NCI-H1694 treated with DMSO at 0.1 percent for 48 hours (cell line): ENCODE data around the gene TIMM50.
A peak's percentile ranks its signal among the peaks of the same experiment; 100 is the strongest.

ENCODE experiments used
- DNase-seq: peaks from one replicate; lab custom pipeline; 2025; lab: John Stamatoyannopoulos, UW

The TIMM50 gene

DNA sequence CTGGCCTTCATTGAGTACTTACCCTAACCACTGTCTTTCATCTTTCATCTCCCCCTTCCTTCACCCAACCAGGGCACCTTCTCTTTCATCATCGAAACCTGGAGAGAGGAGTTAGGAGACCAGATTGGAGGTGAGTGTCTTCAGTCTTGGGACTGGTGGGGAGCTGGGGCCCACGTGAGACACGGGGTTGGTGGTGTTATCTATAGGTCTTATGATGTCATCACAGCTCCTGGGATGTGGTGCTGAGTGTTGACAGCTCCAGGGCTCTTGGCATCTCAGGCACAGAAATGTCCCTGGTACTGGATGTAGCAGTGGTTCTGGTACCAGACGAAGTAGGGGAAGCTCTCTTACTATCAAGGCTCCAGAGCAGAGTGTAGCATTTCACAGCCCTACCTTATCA lies 19.9 kb downstream of the TIMM50 start:
- DNase-seq = no peak

DNA sequence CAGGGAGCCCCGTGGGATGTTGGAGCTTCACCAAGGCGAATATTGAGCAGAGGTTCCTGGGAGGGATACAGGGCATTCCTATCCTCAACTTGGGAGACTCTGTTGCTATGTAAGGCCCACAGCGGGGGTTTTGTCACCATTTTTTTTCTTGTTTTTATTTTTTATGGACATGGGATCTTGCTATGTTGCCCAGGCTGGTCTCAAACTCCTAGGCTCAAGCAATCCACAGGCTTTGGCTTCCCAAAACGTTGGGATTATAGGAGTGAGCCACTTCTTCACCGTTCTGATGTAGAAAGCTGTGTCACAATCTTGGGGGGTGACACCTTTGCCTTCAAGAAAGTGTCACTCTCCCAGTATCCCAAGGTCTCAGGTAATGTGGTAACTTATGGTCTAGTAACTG lies 20.7 kb downstream of the TIMM50 start:
- no peak for DNase-seq

DNA sequence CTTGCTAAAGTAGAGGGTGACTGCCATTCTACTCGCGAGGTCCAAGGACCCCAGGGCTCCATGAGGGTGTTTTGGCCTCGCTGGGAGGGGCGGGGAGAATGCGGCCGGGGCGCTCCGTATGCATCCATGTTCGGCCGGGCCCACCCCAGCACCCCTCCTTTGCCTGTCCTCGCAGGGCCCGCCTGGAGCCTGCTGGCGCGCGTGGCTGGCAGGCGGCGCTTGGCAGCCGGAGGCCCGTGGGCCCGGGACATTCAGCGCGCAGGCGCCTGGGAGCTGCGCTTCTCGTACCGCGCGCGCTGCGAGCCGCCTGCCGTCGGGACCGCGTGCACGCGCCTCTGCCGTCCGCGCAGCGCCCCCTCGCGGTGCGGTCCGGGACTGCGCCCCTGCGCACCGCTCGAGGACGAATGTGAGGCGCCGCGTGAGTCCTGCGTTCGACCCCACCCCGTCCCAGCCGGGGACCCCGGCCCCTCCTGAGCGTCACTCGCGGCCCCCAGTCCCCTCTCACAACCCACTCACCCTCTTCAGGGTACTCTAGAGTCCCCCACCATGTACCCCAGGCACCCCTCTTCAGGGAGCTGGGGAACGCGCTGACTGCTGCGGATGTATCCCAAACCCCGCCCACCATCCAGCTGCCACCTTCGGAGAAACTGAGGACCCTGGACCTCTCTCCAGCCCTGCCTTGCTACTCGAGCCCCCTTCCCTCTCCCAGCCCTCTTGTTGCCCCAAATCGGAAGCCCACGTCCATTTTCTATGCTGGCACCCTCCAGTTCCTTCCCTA lies 22.2 kb downstream of the TIMM50 start:
- DNase-seq = no peak

DNA sequence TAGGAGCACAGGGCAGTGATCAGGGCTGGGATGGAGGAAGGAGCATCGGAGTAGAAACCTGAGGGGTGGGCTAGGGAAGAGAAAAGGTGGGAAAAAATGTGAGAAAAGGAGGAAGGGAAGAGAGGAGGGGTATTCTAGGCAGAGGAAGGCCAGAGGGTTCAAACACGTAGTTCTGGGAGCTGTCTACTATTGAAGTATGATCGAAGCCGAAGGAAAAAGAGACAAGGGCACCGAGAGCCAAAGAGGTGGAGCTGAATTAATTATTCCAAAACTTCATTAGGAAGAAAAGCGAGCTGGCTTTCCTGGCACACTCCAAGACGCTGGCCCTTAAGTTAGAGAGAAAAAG lies 25.9 kb downstream of the TIMM50 start:
- DNase-seq = no peak

DNA sequence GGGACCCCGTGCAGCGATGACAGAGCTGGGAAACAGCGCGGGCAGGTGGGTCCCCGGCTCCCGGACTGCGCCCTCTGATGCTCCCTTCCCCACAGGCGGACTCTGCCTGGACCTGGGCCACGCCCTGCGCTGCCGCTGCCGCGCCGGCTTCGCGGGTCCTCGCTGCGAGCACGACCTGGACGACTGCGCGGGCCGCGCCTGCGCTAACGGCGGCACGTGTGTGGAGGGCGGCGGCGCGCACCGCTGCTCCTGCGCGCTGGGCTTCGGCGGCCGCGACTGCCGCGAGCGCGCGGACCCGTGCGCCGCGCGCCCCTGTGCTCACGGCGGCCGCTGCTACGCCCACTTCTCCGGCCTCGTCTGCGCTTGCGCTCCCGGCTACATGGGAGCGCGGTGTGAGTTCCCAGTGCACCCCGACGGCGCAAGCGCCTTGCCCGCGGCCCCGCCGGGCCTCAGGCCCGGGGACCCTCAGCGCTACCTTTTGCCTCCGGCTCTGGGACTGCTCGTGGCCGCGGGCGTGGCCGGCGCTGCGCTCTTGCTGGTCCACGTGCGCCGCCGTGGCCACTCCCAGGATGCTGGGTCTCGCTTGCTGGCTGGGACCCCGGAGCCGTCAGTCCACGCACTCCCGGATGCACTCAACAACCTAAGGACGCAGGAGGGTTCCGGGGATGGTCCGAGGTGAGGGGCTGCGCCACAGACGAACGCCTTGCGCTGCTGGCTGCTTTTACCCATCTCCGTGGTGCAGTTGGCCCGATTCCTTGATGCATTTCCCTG lies 26.5 kb downstream of the TIMM50 start:
- DNase-seq = no peak

DNA sequence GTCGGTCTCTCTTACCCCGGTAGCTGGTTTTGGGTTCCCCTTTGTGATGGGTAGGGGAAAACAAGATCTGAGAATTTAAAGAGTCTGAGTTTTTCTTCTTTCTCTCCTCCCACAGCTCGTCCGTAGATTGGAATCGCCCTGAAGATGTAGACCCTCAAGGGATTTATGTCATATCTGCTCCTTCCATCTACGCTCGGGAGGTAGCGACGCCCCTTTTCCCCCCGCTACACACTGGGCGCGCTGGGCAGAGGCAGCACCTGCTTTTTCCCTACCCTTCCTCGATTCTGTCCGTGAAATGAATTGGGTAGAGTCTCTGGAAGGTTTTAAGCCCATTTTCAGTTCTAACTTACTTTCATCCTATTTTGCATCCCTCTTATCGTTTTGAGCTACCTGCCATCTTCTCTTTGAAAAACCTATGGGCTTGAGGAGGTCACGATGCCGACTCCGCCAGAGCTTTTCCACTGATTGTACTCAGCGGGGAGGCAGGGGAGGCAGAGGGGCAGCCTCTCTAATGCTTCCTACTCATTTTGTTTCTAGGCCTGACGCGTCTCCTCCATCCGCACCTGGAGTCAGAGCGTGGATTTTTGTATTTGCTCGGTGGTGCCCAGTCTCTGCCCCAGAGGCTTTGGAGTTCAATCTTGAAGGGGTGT lies 27.2 kb downstream of the TIMM50 start:
- no peak for DNase-seq

DNA sequence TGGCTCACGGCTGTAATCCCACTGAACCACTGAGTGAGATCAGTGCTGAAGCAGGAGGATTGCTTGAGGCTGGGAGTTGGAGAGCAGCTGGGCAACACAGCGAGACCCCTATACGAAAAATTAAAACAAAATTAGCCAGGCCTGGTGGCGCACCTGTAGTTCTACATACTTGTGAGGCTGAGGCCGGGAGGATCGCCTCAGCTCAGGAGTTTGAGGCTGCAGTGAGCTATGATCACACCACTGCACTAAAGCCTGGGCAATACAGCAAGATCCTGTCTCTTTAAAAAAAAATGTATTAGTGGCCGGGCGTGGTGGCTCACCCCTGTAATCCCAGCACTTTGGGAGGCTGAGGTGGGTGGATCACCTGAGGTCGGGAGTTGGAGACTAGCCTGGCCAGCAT lies 28.0 kb downstream of the TIMM50 start:
- DNase-seq = no peak

DNA sequence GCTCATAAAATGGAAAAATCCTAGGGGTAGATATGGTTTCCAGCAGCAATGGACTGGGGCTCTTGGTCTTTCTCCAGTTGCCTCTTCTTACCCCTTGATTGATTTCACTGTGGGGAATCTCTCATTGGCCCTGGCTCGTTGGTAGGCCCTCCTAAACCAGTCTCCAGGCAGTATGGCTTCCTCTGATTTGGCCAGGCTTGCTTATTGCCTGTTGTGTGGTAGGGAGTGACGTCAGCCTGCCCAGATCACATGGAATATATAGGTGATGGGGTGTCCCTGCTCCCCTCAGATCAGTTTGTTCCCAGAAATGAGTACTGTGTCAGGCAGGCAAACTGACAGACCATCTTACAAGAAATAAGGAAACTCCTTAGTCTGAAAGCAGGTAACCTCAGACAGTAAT lies 28.6 kb downstream of the TIMM50 start:
- no peak for DNase-seq

DNA sequence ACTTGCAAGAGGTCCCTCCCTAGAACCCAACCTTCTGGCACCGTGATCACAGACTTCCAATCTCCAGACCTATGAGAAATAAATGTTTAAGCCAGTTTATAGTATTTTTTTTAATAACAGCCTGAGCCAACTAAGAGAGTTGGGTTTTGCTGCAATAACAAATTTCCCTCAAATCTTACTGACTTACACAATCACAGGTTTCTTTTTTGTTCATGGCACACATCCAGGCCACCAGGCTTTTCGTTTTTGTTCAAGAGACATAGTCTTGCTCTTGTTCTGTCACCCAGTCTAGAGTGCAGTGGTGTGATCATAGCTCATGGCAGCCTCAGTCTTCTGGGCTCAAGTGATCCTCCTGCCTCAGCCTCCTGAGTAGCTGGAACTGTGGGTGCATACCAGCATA lies 32.4 kb downstream of the TIMM50 start:
- DNase-seq = no peak

DNA sequence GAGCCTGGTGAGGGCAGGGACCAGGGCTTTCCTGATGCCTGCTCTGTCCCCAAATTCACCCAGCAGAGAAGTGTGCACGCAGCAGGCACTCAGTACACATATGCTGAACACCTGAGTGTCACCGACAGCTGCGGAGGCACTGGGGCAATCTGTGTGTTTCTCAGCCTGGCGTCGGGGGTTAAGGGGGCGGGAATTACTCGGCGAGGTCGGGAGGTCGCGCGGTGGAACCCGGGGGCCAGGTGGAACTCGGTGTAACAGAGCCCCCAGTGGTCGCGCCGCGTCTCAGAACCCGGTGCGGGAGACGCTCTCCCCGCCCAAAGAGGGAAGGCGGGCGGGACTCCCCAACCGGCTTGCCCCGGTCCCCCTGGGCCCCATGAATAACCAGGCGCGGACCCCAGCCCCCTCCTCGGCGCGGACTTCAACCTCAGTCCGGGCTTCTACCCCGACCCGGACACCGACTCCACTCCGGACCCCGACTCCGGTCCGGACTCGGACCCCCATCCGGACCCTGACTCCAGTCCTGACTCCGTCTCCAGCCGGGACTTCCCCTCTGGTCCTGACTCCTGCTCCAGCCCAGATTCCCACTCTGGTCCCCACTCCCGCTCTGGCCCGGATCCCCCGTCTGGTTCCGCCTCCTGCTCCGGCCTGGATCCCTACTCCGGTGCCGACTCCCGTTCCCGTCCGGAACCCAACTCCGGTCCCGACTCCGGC lies 34.4 kb downstream of the TIMM50 start, which contains the start of gene SELENOV:
SELENOV (plus strand) TSS at position 300 of the 711 bp plus-strand sequence; CDS start at position 374, 74 bp downstream.
- DNase-seq = no peak

DNA sequence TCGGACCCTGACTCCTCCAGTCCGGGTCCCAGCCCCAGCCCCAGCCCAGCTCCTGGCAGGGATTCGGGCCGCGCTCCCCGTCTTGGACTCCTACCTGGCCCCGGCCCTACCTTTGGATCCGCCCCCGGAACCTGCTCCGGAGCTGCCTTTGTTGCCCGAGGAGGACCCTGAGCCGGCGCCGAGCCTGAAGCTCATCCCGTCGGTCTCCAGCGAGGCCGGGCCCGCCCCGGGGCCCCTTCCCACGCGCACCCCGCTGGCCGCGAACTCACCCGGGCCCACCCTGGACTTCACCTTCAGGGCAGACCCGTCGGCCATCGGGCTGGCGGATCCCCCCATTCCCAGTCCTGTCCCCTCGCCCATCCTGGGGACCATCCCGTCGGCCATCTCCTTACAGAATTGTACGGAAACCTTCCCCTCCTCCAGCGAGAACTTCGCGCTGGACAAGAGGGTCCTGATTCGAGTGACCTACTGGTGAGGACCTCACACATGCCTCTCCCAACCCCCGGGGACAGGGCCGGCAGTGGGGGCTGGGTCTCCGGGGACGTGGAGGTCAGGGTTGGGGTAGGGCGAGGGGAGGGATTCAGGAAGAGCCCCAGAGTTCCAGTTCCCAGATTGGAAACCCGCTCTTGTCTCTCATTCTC lies 35.0 kb downstream of the TIMM50 start:
- DNase-seq = no peak

DNA sequence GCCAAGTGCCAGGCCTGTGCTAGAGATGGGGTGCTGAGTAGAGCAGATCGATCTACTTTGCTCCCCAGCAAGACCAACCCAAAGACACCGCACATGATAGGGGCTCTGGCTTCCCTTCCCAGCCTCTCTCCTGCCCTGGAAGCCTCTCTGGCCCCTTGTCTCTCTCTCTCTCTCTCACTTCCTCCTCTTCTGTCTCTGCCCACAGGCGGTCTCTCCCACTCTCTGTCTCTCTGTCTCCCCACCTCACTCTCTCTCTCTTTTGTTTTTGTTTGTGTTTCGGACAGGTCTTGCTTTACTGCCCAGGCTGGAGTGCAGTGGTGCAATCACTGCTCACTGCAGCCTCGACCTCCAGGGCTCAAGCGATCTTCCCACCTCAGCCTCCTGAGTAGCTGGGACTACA lies 35.6 kb downstream of the TIMM50 start:
- no peak for DNase-seq

DNA sequence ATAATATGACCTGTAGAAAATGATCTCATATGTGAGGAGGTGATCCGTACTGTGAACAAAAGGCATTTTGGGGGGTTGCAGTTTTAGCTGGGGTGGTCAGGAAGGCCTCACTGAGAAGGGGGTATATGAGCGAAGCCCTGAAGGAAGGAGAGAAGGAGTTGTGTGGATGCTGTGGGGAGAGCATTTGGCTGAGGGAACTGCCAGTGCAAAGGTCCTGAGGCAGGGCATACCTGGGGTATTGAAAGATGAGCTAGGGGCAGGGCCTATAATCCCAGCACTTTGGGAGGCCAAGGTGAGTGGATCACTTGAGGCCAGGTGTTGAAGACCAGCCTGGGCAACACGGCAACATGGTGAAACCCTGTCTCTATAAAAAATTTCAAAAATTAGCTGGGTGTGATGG lies 36.8 kb downstream of the TIMM50 start:
- no peak for DNase-seq

DNA sequence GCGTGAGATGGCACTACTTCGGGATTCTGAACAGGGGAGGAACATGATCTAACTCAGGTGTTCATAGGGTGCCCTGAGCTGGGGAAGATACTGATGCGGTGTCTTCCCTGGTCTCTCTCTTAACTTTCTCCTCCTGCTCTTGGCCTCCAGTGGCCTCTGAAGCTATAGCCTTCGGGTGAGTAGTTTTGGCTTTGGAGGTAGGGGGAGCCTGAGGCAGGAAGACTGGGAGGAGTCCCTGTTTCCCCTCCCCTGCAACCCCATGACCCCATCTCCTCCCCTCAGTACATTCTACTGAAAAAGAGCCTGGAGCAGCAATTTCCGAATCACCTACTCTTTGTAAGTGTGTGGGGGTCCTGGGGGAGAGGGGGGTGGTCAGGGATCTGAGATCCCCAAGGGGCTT lies 37.8 kb downstream of the TIMM50 start:
- DNase-seq = no peak

DNA sequence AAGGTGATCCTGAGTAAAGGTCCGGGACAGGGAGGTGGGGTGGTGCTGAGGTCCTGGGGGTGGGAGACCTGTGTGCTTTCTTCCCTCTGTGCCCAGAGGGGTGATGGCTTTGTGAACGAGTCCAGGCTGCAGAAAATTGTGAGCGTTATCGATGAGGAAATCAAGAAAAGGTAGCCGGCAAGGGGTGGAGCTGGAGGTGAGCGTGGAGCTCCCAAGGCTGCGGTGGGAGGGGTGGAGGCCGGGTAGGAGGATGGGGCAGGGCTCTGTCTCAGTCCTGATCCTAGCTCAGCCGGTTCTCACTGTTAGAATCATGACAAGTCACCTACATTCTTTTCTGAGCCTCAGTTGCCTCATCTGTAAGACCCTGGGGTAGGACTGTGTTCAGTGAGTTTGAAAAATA lies 38.3 kb downstream of the TIMM50 start:
- no peak for DNase-seq

DNA sequence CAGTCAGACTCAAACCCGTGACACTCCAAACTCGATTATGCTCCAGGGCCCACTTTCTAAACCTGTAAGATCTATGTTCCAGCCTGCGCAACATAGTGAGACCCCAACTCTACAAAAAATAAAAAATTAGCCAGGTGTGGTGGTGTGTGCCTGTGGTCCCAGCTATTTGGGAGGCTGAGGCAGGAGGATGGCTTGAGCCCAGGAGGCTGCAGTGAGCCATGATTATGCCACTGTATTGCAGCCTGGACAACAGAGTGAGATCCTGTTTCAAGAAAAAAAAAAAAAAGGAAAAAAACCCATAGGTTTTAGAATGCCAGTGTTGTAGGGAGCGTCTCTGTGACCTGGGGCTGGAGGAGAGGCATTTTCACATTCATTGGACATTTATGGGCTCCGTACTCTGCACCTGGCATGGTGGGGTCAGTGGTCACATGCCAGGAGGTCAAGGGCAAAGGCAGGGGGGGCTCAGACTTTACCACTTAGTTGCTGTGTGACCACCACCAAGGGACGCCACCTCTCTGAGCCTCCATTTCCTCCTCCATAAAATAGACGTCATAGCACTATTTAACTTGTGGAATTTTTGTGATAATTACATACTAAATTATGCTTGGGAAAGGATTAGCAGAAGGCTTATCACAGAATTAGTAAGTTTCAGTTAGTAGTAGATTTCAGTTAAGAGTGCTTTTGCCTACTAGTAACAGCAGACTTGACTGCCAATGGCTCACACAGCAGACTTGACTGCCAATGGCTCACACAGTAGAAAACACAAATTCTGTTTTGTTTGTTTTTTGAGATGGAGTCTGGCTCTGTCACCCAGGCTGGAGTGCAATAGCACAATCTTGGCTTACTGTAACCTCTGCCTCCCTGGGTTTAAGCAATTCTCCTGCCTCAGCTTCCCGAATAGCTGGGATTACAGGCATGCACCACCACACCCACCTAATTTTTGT lies 40.2 kb downstream of the TIMM50 start:
- no peak for DNase-seq

DNA sequence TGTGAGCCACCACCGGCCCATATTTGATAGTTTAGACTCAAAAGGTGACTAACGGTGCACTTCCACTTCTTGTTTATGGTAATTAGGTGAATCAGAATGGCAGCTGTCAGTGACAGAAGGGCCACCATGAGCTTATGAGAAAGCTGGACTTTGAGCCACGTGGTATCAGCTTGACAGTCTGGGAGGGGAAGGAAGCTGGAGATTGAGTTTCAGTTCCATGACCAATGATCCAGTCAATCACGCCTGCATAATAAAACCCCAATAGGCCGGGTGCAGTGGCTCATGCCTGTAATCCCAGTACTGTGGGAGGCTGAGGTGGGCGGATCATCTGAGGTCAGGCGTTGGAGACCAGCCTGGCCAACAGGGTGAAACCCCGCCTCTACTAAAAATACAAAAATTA lies 43.9 kb downstream of the TIMM50 start:
- no peak for DNase-seq

DNA sequence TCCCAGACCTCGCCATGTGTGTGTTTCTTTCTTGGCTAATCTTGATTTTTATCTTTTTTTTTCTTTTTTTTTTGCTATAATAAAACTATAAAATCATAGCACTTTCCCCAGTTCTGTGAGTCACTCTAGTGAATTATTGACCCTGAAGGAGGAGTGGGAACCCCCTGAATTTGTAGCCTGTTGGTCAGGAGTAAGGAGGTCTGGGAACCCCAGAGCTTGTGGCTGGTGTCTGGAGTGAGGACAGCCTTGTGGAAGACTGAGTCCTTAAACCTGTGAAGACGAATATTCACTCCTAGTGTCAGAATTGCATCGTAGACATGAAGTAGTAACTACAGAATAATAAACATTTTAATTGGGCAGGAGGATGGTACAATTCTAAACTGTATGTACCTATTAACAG lies 44.6 kb downstream of the TIMM50 start:
- DNase-seq = no peak

DNA sequence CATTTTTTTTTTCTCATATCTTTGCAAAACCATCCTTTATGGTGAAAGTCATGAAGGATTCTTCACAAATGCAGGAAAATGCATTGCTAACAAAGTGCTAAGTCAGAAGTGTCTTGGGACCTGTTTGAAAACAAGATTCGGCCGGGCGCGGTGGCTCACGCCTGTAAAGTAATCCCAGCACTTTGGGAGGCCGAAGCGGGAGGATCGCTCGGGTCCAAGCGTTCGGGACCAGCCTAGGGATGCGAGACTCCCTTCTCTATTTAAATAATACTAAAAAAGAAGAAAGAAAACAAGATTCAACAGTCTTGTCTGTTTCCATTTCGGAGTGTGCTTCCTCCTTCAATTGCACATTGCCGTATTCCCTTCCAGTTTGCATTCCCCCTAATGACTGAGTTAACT lies 51.2 kb downstream of the TIMM50 start:
- DNase-seq = no peak

DNA sequence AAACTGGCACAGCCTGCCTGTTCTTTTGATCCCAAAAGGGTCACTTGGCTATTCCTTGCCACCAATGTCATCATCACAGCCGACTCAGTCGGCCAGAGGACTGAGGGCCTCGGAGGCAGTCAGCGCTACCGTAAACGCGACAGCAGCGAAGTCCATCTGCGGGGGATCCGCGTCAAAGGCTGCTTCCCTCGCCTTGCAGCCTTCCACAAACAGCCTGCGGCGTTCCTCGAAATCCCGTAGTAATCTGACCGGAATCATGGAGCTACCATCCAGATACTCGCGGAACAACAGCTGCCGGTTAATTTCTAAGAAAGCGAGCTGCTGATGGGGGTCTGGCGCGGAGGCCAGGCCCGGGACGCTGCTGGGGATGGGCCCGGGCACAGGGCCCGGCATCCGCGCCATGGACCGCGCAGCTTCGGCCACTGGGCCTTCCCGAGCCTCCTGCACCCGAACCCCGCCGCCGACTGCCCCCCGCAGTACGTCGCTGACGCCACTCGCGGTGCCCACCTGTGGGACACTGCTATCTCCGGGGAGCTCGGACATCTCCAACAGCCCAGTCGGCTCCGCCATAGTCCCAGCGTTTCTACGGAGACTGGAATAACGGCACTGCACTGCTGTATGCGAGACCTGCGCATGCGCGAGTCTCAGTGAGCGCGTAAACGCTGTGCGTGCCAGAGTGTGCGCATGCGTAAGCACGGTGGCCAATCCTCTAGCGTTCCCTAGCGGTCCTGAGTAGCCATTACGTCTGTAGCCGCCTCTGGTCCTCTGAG lies 51.8 kb downstream of the TIMM50 start, which contains the start of gene EID2B:
EID2B (minus strand) TSS at position 620 of the 770 bp plus-strand sequence; CDS start at position 570, 50 bp downstream.
- peak; percentile 97 for DNase-seq
